HG02943 (cell line): Measurements from ENCODE around the gene MFF.

Experiments used
- ATAC-seq: cut with Tn5 transposase; IDR thresholded peaks from one replicate; pipeline ENCODE4 v1.9.1; 2021; ENCODE audit warnings: mild to moderate bottlenecking, low read depth, moderate library complexity; ENCODE audit not compliant: unreplicated experiment

The MFF gene

DNA sequence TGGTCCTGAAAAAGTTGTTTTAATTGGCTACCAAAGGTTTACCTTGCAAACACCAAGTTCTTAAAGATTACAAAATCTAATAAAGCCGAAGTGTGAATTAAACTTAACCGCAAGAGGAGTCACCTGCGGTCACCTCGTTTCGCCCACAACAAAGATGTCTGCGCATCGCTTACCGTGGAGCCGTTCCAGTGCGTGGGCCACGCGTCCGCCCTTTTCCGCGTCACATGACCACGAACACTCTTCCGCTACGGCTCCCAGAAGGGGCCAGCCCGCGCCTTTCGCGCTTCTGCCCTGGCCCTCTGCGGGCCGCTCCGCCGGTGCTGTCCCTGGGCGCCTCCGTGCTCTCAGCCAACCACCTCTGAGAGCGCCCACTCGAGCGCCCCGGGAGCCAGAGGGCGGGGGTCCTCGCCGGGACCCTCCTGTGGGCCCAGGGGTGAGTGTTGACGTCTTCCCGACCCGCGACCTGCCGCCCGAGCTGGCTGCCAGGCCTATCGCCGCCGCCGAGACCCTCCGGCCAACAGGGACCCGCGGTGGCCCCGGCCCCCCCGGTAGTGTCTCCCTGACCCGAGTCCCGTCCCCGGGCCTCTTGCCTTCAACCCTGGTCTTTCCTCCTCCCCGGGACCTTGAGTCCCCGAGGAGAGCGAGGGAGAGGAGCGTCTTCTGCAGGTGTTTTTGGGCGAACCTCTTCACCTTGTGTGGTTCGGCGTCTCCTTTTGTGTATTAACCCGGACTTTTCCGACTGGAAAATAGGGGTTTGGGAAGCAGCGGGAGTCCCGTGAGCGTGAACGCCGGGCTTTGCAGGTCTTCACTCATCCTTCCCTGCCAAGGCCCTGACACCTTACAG lies at the start of gene MFF:
Gene MFF, plus strand, starts transcription at position 257 of the 844 bp plus-strand sequence. CDS start 5,415 bp downstream, outside the sequence.
- ATAC-seq: peak; percentile 97

- no peak for ATAC-seq
These were observed 44.2 kb upstream of the MFF start for GRCh38 chr2:227280895-227281294.

DNA sequence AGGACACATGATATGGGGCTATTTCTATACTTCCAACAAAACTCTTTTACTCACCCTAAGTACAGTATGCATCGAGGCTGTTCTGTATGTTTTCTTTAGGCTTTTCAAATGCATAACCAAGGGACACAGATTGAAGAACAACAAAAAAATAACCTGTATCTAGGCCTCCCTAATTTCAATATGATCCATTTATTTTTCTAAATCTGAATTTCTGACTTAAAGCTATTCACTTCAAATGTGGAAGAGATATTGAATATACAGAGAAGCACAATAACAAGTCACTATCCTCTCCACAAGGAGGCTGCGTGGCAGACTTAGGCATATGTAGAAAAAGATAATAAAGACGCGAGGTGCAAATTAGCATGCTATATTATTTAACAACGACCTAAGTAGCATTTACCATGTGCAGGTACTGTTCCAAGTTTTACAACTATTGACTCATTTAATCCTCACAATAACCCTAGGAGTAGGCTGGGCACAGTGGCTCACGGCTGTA lies 39.3 kb upstream of the MFF start:
- ATAC-seq: no peak

- ATAC-seq: no peak
These were observed 37.3 kb upstream of the MFF start for GRCh38 chr2:227287771-227288170.

- ATAC-seq: no peak
These were observed 32.7 kb upstream of the MFF start for GRCh38 chr2:227292314-227292713.

GRCh38 chr2:227293531-227293930 lies 31.5 kb upstream of the MFF start:
- no peak for ATAC-seq

GRCh38 chr2:227295806-227296205 lies 29.2 kb upstream of the MFF start:
- no peak for ATAC-seq

GRCh38 chr2:227296671-227297405 lies 28.2 kb upstream of the MFF start:
- no peak for ATAC-seq

DNA sequence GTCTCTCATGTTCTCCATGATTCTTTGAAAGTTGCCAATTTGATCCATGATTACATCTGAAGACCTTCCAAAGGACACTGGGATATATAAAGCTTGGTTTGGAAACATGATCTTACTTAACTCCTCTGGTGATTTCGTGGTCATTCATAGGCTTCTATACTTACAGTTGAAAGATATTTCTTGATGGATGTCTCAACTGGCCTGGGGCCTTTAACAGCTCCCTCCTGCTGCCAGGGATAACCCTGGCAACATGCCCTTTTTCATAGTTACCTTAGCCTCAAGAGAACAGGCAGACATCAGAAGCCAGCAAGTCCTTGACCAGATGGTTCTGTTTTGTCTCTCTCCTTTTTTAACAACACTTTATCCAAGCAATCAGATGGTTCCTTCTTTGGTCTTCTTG lies 23.5 kb upstream of the MFF start:
- ATAC-seq: no peak

GRCh38 chr2:227308784-227309183 lies 16.3 kb upstream of the MFF start:
- no peak for ATAC-seq

DNA sequence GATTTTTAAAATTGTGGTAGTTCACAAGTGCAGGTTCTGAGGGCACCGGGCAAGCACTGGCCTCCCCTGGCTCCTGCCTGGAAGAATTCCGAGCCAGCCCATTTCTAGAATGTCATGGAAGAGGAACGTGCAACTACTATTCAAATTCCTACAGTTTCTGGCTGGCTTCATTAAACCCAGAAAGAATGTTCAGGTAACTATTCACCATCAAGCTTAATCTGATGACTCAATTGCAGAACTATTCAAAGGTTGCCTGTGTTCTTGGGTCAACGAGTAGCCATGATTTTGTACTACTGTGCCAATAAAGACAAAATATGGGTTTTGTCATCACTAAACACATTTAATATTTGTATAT lies 14.3 kb upstream of the MFF start:
- no peak for ATAC-seq

GRCh38 chr2:227311861-227312506 lies 13.1 kb upstream of the MFF start:
- ATAC-seq: no peak

GRCh38 chr2:227312579-227312978 lies 12.5 kb upstream of the MFF start:
- no peak for ATAC-seq

- no peak for ATAC-seq
These were observed 11.7 kb upstream of the MFF start for GRCh38 chr2:227313310-227313709.

- ATAC-seq: no peak
These were observed 7.2 kb upstream of the MFF start for GRCh38 chr2:227317834-227318233.

DNA sequence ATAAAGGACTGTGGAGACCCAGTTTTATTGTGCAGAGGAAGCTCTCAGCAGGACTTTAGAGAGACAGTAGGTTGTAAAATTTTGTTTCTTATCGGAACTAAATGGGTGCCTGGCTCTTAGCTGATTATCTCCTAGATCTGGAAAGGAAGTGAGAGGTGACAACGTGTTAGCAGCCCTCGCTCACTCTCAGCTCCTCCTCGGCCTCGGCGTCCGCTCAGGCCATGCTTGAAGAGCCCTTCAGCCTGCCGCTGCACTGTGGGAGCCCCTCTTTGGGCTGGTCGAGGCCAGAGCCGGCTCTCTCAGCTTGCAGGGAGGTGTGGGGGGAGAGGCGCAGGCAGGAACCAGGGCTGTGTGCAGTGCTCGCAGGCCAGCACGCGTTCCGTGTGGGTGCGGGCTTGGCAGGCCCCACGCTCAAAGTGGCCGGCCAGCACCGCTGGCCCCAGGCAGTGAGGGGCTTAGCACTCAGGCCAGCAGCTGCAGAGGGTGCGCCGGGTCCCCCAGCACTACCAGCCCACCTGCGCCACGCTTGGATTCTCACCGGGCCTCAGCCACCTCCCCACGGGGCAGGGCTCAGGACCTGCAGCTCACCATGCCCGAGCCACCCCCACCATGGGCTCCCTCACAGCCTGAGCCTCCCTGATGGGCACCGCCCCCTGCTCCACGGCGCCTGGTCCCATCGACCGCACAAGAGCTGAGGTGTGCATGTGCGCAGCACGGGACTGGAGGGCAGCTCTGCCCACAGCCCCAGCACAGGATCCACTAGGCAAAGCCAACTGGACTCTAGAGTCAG lies 4.6 kb upstream of the MFF start:
- ATAC-seq: no peak

DNA sequence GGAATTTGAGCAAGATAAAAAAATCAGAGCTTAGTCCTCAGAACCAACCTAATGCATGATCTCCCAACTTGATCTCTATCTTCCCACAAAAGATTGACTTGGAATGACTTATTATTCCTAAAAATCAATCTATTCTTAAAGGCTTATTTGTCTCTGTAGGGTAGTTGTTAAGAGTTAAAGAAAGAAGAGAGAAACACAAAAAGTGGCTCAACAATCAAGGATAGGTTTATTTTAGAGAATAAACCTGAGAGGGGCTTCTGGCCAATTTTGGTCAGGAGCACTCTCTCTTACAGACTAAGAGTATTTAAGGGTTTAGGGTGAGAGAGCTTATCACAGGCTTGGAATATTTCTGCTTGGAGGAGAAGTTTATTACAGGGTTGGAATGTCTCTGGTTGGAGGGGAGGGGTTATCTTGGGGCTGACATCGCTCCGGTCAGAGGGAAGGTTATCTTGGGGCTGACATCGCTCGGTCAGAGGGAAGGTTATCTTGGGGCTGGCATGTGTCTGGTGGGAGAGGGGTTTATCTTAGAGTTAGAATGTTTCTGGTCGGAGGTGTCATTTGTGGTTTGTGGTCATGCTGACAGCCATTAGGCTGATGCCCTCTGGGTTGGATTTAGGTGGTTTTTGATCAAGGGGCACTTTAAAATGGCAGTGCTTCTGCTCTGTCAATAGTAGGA lies 2.4 kb upstream of the MFF start:
- ATAC-seq: no peak

GRCh38 chr2:227323818-227324217 lies 1.2 kb upstream of the MFF start:
- ATAC-seq: no peak

DNA sequence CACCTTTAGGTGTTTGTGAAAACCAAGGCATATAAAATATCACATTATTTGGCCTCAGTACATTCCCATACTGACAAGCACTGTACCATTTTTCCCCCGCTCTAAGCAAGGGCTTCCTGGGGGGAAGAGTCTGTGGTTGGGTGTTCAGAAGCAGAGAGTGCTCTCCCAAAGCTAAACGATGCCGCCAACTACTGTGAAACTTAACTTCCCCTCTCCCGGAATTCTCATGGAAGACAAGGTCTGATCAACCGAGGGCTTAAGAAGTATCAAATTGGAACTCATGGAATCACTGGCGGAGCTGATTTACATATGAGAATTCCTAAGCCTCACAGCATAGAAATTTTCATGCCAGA lies 433 bp upstream of the MFF start:
- ATAC-seq: no peak

DNA sequence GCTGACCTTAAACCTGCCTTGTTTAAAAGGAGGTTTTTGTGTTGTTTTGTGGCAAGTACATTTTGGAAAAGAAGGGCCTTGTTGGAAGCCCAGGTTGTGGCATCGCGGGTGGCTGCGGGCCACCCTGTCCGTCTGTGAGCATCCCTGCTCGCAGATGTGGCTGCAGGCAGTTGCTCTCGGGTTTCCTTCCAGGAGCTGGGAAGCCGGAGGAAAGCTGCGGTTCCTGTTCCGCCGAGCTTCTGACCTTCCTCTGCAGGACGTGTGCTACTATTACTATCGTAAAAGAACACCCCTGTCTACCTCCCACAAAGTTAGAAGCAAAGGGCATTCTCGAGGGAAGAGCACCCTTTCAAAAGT lies 766 bp downstream of the MFF start:
- ATAC-seq: peak; percentile 13
